GM10847 (cell line): ENCODE results near the gene CDC14B.

Experiments used
- POLR2A ChIP-seq: IDR thresholded peaks from 2 replicates; pipeline ENCODE4 v1.6.1; 2011; ENCODE audit not compliant: insufficient read length; ENCODE audit errors: extremely low read depth

Gene CDC14B

GRCh38 chr9:96565671-96566497, 53.8 kb downstream of the CDC14B start:
- TF ChIP-seq POLR2A, result no peak

- no peak for TF ChIP-seq POLR2A
These were observed 55.4 kb downstream of the CDC14B start for GRCh38 chr9:96564217-96564616.

DNA sequence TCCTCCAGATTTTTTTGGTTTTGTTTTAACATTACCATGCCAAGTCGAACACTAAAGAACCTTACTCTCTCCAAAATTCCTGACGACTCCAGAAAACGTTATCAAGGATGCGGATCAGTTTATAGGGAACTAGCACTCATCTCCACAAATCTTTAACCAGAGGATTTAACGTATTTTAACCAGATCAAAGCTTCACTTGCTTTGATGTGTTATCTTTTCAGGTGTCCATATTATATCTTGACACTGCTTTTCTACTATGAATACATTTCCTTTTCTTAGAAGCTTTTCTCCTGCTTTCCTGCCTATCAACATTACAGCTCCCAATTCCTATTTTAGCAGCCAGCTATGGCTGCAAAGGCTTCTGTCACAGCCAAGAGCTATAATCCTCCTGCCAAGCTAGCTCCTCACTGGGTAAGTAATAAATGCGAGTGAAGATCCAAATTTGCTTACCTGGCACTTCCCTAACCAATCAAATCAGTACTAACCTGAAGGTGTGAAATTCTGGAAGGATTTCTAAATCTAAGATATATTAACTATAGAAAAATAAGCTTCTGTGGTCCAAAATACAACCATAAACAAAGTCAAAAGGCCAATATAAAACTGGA, 60.2 kb downstream of the CDC14B start:
- TF ChIP-seq POLR2A, result no peak

DNA sequence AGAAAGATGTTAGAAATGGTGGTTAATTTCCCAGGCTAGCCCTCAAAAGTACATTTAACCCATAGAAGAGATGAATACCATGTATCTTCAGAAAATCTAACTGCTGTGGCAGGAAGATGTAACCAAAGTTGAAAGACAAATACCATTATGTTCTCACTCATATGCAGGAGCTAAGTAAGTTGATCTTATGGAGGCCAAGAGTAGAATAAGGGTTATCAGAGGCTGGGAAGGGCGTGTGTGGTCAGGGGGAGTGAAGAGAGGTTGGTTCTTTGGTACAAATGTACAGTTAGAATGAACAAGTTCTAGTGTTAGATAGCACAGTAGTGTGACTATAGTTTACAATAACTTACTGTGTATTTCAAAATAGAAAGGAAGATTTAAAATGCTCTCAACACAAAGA, 61.7 kb downstream of the CDC14B start:
- TF ChIP-seq POLR2A, result no peak

GRCh38 chr9:96556701-96557461, 62.8 kb downstream of the CDC14B start:
- no peak for TF ChIP-seq POLR2A

- no peak for TF ChIP-seq POLR2A
These were observed 63.9 kb downstream of the CDC14B start for GRCh38 chr9:96555567-96556386.

DNA sequence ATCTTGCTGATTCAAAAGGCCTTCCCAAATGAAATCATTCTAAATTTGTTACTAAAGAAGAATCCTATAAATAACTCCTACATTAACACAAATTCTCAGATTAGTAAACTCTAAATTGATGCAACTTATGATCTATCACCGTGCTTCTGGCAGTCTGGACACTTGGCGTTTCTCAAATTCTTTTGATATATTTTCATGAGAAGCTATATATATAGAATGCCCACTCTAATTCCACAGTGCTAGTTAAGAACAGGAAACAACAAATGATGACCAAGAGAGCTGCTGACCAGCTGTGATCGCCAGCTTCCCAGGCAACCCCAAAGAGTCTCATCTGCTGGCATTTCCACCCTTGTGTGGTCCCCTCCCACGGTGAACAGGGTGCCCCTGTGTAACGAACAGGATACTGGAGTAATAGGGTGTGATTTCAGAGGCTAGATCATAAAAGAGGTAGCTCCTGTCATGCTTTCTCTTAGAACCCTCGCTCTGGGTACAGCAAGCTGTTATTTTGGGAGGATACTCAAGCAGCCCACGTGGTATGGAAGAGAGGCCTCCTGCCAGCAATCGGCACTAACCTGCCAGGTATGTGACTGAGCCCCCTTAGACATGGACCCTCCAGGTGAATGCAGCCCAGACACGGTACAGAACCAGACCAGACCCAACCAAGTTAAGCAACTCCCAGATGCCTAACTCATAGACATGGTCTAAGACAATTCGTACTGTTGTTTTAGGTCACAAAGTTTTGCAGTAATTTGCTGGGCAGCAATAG, 64.7 kb downstream of the CDC14B start:
- TF ChIP-seq POLR2A, result no peak

DNA sequence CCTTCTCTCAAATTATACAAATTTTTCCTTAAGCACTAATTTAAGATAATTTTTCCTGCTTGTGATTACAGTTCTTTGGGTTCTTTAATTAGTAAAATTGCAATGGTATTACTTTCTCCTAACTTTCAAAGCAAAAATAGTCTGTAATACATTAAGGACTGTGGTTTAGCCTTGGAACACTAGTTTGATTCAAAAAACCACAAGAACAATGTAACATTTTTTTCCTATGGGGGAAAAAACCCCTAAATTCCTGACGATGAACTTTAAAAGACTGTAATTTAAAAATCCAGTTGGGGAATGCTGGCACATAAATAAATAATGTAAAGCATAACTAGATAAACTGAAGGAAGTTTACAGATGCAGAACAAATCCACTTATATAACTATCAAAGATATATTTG, 65.3 kb downstream of the CDC14B start:
- no peak for TF ChIP-seq POLR2A

- TF ChIP-seq POLR2A, result no peak
These were observed 66.6 kb downstream of the CDC14B start for GRCh38 chr9:96553070-96553469.

DNA sequence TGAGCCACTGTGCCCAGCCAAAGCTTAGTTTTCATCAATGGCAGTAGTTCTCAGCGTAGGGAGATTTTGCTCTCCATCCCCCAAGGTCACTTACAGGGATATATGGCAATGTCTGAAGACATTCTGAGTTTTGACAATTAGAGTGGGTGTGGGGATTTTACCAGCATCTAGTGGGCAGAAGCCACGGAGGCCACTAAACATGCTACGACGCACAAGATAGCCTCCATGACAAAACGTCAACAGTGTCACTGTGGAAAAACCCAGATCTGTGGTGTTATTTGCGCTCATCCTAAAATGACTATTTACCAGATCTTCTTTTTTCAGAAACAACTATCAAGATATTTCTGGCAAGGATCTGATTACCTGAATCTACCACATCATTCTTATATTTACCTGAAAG, 68.2 kb downstream of the CDC14B start:
- TF ChIP-seq POLR2A, result no peak

GRCh38 chr9:96550659-96551058, 69.0 kb downstream of the CDC14B start:
- no peak for TF ChIP-seq POLR2A

GRCh38 chr9:96540106-96540505, 79.5 kb downstream of the CDC14B start:
- no peak for TF ChIP-seq POLR2A

DNA sequence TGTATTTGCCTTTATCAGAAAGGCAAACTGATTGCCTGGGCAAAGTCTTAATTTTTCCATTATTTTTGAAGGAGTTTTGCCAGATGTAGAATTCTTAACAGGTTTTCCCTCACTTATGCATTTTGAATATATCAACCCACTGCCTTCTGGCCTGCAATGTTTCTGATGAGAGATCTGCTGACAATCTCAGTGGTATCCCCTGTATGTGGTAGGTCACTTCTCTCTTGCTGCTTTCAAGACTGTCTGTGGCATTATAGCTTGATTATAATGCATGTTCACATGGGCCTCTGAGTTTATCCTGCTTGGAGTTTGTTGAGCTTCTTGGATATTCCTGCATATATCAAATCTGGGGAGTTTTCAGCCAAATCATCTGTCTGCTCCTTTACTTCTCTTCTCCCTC, 87.5 kb downstream of the CDC14B start:
- TF ChIP-seq POLR2A, result no peak

DNA sequence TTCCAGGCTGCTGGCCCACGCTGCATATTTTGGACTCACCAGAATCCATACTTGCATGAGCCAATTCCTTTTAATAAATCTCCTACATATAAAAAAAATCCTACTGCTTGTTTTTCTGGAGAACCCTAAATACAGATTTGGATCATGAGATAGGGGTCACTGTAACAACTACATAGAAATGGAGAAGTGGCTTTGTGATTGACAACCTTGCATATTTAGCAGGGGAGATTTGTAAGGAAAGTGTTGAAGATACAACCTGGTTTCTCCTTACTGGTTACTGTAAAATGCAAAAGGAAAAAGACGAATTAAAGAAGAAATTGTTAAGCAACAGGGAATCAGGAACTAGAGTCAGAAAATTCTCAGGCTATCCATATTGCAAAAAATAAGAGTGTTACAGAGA, 94.9 kb downstream of the CDC14B start:
- no peak for TF ChIP-seq POLR2A

GRCh38 chr9:96524045-96524444, 95.6 kb downstream of the CDC14B start:
- TF ChIP-seq POLR2A, result no peak

GRCh38 chr9:96523374-96523773, 96.3 kb downstream of the CDC14B start:
- TF ChIP-seq POLR2A, result no peak
